VCaP (cell line): ENCODE data around the gene TBX4.

Source experiments
- H3K27ac ChIP-seq: fragments of 450-650 bp; 2 replicates; pipeline ENCODE4 v1.5.1; 2017
- TF ChIP-seq, protein P1 (sequence below): fragments of 450-650 bp; conservative IDR thresholded peaks from 2 replicates; pipeline ENCODE4 v1.5.1; 2017; ENCODE audit warnings: mild to moderate bottlenecking, moderate library complexity

Gene TBX4

DNA sequence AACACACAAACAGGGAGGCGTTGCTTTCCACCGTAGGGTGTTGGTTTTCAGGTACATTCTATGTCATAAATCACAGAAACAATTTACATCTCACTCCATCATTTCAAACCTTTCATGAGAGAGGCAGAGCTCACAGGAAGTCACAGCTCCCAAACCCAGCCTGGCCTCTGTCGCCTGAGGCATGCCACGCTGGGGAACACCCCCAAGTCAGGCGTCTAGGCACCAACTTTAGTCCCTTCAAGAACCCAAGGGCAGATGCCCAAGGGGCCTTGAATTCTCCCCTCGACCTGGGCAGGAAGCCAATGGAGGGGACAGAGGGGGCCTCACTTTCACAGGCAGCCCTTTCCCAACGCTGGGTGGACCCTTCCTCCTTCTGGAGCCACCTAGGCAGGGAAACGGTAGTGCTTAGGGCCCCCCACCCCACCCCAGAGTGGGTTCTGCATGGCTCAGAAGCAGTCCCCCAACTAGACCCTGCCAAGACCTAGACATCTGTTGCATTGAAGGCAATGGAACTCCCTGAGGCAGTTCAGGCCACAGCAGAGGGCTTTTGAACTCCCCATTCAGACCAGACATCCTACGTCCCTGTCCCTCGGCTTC lies 10.6 kb downstream of the TBX4 start:
- no peak overlapping the region; the same call in 1 of the 2 replicates for H3K27ac ChIP-seq
- TF ChIP-seq, protein P1, sequence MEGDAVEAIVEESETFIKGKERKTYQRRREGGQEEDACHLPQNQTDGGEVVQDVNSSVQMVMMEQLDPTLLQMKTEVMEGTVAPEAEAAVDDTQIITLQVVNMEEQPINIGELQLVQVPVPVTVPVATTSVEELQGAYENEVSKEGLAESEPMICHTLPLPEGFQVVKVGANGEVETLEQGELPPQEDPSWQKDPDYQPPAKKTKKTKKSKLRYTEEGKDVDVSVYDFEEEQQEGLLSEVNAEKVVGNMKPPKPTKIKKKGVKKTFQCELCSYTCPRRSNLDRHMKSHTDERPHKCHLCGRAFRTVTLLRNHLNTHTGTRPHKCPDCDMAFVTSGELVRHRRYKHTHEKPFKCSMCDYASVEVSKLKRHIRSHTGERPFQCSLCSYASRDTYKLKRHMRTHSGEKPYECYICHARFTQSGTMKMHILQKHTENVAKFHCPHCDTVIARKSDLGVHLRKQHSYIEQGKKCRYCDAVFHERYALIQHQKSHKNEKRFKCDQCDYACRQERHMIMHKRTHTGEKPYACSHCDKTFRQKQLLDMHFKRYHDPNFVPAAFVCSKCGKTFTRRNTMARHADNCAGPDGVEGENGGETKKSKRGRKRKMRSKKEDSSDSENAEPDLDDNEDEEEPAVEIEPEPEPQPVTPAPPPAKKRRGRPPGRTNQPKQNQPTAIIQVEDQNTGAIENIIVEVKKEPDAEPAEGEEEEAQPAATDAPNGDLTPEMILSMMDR = no peak

DNA sequence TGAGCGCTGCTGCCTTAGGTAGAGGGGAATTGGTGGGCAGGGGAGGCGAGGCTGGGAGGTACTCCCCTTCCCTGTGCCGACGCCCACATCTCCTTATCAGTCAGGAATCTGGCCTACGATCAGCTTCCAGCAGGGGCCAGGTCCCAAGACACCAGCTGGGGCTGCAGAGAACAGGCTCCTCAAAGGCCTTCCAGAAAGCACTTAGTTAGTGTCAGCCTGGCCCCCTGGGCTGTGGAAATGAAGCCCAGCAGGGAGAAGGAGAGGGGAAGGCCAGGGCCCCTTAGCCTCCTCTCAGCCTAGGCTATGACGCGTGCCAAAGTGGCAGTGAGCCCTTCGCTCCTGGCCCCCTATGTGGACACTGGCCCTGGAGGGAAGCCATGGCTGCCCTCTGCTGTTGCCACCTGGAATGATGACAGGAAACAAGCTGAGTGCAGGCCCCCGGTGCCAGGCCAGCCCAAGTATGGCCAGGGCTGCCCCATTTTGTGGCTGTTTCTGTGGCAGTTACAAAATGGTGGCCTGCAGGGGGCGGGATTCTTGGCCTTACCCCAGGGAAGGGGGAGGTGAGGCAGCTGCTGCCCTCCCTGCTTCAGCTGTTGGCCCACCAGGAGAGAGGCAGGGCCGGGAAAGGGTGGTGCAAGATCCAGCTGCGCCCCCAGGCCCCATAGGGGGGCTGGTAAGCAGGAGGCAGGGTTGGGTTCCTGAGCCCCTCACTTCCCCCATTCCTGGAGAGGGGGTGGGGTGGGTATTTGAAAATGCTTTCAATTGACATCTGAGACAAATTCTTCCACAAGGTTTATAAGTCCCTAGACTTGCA lies 11.3 kb downstream of the TBX4 start:
- no peak overlapping the region for H3K27ac ChIP-seq
- TF ChIP-seq, protein P1 = peak; percentile 24; the same call in 1 of the 2 replicates

DNA sequence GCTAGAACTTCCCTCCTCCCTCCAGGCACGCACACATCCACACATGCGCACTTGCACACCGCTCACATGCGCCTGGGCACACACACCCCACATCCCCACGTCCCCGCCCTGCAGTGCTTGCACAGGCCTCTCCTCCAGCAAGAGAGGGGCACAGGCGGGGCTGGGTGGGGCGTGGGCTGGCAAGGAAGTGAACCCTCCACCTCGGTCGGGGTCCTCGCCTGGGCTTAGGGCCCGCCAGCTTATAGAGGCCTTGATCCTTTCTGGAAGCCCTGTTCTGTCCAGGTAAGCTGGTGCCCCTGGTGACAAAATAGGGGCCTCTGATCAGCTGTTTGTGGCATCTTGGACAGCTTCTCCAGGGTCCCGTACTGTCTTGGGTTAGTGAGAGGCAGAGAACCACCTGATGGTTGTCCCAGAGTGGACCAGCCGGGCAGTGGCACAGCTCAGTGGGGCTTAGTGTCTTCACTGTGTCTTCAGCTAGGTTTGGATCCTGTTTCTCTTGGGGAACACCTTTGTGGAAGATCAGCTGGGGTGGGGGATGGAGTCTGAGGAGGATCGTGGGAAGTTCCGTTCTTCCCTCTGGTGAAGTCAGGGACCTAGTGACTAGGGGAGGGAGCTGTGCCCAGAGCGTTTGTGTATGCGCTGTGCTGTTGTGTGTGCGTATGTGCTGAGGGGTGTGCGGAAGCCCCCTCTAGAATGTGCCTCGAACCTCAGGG lies 12.1 kb downstream of the TBX4 start:
- TF ChIP-seq, protein P1 = no peak
- no peak overlapping the region for H3K27ac ChIP-seq

DNA sequence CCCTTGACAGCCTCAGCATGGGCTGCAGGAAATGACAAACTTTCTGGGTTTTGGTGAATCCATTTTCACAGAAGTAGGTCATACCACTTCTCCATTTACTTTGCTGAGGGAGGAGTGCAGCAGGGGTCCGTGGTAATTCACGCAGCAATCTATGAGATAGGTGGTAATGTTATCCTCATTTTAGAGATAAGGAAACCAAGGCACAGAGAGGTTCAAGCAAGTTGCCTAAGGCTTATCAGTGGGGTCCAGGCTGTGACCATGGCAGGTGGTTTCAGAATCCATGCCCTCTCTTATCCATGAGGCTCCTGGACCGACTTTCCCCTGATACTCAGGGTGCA lies 12.6 kb downstream of the TBX4 start:
- no peak overlapping the region for H3K27ac ChIP-seq
- TF ChIP-seq, protein P1 = no peak

DNA sequence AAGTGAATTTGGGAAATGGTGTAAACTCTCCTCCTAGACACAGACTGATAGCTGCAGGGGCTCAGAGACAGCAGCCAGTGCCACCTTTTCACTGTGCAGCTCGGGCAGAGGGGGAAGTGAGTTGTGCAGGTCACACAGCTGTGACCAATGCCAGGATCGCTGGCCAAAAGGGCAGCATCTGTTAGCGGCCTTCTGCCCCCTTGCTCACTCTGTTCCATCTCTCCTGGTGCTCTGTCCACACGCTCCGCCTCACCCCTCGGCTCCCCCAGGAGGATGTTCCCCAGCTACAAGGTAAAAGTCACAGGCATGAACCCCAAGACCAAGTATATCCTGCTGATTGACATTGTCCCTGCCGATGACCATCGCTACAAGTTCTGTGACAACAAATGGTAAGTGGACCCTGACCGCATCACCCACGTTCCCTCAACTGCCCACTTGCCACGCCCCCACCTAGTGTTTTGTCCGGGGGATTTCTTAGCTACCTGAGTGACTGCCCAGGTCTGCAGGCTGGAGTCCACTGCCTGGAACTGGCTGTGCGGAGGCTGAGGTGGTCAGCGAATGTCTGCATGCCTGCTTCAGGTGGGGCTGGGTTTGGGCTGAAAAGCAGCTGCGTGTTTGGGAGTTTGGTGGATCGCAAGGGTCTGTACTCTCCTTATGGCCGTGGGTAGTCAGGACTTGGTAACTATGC lies 13.5 kb downstream of the TBX4 start:
- H3K27ac ChIP-seq = no peak overlapping the region
- TF ChIP-seq, protein P1 = no peak

DNA sequence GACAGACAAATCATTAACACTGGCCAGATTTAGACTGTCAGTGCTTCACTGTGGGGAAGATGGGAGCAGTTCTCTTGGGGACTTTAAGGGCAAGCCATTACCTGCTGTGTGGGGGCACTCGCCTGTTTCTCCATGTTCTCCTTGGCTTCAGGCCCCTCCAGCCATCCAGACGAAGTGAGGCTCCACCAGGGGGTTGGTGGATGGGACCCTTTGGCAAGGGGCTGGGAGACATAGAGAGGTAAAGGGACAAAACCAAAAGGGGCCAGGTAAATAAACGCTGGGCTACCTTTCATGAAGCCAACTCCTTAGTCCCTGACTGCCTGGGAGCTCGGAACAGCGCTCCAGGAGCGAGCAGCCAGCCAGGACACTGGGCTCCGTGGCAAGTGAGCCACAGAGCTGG lies 14.0 kb downstream of the TBX4 start:
- no peak overlapping the region for H3K27ac ChIP-seq
- TF ChIP-seq, protein P1 = no peak
